ENCODE results near the gene HES6.
A peak's percentile ranks its signal among the peaks of the same experiment; 100 is the strongest.

HES6 gene, protein sequence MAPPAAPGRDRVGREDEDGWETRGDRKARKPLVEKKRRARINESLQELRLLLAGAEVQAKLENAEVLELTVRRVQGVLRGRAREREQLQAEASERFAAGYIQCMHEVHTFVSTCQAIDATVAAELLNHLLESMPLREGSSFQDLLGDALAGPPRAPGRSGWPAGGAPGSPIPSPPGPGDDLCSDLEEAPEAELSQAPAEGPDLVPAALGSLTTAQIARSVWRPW

DNA sequence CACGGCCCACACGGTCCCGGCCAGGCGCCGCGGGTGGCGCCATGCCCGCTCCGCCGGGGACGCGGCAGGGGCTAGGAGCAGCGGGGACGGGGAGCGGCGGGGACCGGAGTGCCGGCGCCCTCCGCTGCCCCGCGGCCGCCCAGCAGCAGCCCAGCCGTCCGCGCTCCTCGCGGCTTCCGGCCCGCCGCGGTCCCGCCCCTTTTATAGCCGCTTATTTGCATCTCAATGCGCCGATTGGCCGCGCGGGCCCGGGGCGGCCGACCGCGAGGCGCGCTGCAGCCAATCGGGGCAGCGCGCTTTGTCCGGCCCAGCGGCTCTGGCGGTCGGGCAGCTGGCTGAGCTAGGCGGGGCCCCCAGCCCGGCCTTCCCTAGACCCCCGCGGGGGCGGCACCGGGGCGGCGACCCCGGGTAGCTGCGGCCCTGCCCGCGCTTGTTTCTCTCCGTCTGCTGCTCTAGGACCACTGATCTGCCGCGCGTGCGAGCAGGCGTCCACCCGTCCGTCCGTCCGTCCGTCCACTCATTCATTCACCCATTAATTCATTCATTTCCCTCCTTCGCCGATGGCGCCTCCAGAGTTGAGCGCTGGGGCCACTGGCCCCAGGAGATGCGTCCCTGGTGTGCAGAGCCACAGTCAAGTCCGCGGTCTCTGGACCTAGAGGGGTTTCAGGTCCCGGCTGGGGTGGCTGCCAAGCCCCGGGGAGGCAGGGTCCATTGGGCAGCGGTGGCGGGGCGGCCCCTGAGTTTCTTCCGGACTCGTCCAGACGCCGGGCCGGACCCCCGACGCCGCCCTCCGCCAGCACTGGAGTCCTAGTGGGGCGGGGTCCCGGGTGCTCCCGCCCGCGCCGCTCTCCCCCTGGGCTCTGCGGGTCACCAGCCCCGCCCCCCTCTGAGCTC, at the start of gene HES6:
Gene HES6, minus strand, starts transcription at position 176 of the 894 bp plus-strand sequence. Its CDS starts 133 bp downstream, at position 43.
- Histone ChIP-seq H3K27me3 (ENCODE audit: insufficient read depth, low read length, poor library complexity, severe bottlenecking) (no peaks in the 10 kb centered on the region), H3K9me3 (ENCODE audit: insufficient read depth, low read depth, low read length) (no peaks in the 10 kb centered on the region), H3K79me2 (ENCODE audit: insufficient read depth, low read length) (no peaks in the 10 kb centered on the region), H3K4me2 (ENCODE audit: low read depth, low read length, poor library complexity, severe bottlenecking) (peak within 1 kb of the TSS; percentile 78), H3K4me3 (ENCODE audit: low read length, poor library complexity, severe bottlenecking) (peak within 1 kb of the TSS; percentile 77), H3K9ac (ENCODE audit: low read depth, low read length, poor library complexity, severe bottlenecking) (peak within 1 kb of the TSS; percentile 57), H3K9me2 (replicated peaks; ENCODE audit: low read depth, low read length) (no peaks in the 10 kb centered on the region), H2AFZ (ENCODE audit: low read length) (peak within 1 kb of the TSS; percentile 81), H3F3A (ENCODE audit: low read depth) (no peaks in the 10 kb centered on the region), H4K20me1 (ENCODE audit: insufficient read depth, low read length, poor library complexity, severe bottlenecking) (no peaks in the 10 kb centered on the region), H3K4me1 (ENCODE audit: insufficient read depth, low read length, poor library complexity, severe bottlenecking) (peaks cover 19% of the 10 kb centered on the region), H3K36me3 (ENCODE audit: insufficient read depth, low read length) (no peaks in the 10 kb centered on the region)
- no peak for TF ChIP-seq EZH2phosphoT487 (IDR thresholded peaks at IDR 0.05; ENCODE audit: borderline replicate concordance)
- TF ChIP-seq, protein P1, sequence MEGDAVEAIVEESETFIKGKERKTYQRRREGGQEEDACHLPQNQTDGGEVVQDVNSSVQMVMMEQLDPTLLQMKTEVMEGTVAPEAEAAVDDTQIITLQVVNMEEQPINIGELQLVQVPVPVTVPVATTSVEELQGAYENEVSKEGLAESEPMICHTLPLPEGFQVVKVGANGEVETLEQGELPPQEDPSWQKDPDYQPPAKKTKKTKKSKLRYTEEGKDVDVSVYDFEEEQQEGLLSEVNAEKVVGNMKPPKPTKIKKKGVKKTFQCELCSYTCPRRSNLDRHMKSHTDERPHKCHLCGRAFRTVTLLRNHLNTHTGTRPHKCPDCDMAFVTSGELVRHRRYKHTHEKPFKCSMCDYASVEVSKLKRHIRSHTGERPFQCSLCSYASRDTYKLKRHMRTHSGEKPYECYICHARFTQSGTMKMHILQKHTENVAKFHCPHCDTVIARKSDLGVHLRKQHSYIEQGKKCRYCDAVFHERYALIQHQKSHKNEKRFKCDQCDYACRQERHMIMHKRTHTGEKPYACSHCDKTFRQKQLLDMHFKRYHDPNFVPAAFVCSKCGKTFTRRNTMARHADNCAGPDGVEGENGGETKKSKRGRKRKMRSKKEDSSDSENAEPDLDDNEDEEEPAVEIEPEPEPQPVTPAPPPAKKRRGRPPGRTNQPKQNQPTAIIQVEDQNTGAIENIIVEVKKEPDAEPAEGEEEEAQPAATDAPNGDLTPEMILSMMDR (conservative IDR thresholded peaks at IDR 0.05; ENCODE audit: low read length) = no peak

DNA sequence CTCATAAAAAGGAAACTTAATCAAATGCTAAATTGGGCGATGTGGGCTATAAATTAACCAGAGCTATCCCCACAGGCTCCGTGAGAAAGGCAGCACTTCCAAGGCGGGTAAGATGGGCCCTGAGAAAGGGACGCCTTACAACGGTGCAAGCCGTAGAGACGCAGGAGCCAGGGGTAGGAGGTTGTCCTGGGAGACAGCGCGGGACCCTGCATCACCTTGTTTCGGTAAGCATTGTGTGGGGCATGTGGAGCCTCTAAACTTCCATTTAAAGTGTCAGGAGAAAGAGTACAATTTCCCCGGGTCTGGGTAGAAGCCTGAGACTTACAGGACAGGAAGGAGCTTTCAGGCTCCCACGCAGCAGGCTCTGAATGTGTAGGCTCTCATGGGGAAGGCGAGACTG, 49.7 kb upstream of the HES6 start:
- TF ChIP-seq, protein P1 (conservative IDR thresholded peaks at IDR 0.05; ENCODE audit: low read length) = no peak
- TF ChIP-seq EZH2phosphoT487 (IDR thresholded peaks at IDR 0.05; ENCODE audit: borderline replicate concordance) = no peak
- H3K27me3 ChIP-seq (ENCODE audit: insufficient read depth, low read length, poor library complexity, severe bottlenecking) = no peaks in the 10 kb centered on the region
- peaks cover 40% of the 10 kb centered on the region for H3K4me1 ChIP-seq (ENCODE audit: insufficient read depth, low read length, poor library complexity, severe bottlenecking)

DNA sequence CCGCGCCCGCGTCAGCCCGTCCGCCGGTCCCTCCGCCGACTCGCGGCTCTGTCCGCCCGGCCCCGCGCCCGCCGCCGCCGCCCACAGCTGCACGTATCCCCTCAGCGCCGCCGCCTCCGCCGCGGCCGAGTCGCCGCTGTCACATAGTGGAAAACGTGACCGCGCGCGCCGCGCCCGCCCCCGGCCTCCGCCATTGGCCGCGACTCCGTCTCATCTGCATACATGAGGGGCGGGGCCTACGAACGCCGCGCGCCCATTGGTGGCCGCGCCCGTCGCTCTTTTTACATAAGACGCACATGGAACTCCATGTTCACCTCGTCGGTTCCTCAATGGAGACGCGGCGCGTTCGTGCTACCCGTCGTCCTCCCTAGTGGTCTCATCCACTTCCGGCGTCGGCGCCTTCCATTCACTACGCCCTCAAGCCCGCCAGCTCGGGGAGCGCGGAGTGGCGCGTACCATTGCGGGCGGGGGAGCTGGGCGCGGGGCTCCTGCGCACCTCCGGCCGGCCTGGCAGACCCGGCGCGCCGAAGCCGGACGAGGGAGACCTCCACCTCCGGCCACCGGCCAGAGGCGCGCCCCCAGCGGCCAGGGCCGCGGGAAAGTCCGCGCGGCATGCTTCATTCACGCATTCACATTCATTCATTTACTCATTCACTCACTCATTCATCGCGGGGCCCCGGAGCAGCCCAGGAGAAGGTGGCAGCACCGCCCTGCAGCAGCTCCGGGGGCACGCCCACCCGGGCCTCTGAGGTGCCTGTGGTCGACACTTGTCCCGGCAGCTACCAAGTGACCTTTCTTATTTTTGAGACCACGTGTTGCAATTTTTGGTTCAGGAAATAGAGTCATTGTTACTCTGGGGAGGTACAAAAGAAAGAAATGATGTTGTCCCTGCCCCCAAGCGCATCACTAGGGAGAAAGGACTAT, 49.1 kb upstream of the HES6 start:
- no peaks in the 10 kb centered on the region for H3K27me3 ChIP-seq (ENCODE audit: insufficient read depth, low read length, poor library complexity, severe bottlenecking)
- H3K4me2 ChIP-seq (ENCODE audit: low read depth, low read length, poor library complexity, severe bottlenecking) = peak overlapping the region; percentile 84
- TF ChIP-seq, protein P1 (conservative IDR thresholded peaks at IDR 0.05; ENCODE audit: low read length) = peak; percentile 10; the same call in 1 of the 2 replicates
- no peak for TF ChIP-seq EZH2phosphoT487 (IDR thresholded peaks at IDR 0.05; ENCODE audit: borderline replicate concordance)
- no peaks in the 10 kb centered on the region for H3K9me2 ChIP-seq (replicated peaks; ENCODE audit: low read depth, low read length)
- peak overlapping the region; percentile 75 for H3K4me3 ChIP-seq (ENCODE audit: low read length, poor library complexity, severe bottlenecking)
- peak overlapping the region; percentile 77 for H3K9ac ChIP-seq (ENCODE audit: low read depth, low read length, poor library complexity, severe bottlenecking)
- peak overlapping the region; percentile 98 for H2AFZ ChIP-seq (ENCODE audit: low read length)
- H3K79me2 ChIP-seq (ENCODE audit: insufficient read depth, low read length) = peaks cover 40% of the 10 kb centered on the region
- peaks cover 43% of the 10 kb centered on the region for H3K4me1 ChIP-seq (ENCODE audit: insufficient read depth, low read length, poor library complexity, severe bottlenecking)
- H3K9me3 ChIP-seq (ENCODE audit: insufficient read depth, low read depth, low read length) = no peaks in the 10 kb centered on the region
- H3K36me3 ChIP-seq (ENCODE audit: insufficient read depth, low read length) = no peaks in the 10 kb centered on the region
- peaks cover 21% of the 10 kb centered on the region for H4K20me1 ChIP-seq (ENCODE audit: insufficient read depth, low read length, poor library complexity, severe bottlenecking)
- H3F3A ChIP-seq (ENCODE audit: low read depth) = no peaks in the 10 kb centered on the region

More for the DNA sequence above, 49.7 kb upstream of the HES6 start:
- Histone ChIP-seq H3K79me2 (ENCODE audit: insufficient read depth, low read length) (peaks cover 35% of the 10 kb centered on the region), H3F3A (ENCODE audit: low read depth) (no peaks in the 10 kb centered on the region), H3K9me2 (replicated peaks; ENCODE audit: low read depth, low read length) (no peaks in the 10 kb centered on the region), H3K4me3 (ENCODE audit: low read length, poor library complexity, severe bottlenecking) (peak overlapping the region; percentile 75), H3K9me3 (ENCODE audit: insufficient read depth, low read depth, low read length) (no peaks in the 10 kb centered on the region), H3K36me3 (ENCODE audit: insufficient read depth, low read length) (no peaks in the 10 kb centered on the region), H2AFZ (ENCODE audit: low read length) (peak overlapping the region; percentile 98), H3K9ac (ENCODE audit: low read depth, low read length, poor library complexity, severe bottlenecking) (peak overlapping the region; percentile 77), H3K4me2 (ENCODE audit: low read depth, low read length, poor library complexity, severe bottlenecking) (peak overlapping the region; percentile 84), H4K20me1 (ENCODE audit: insufficient read depth, low read length, poor library complexity, severe bottlenecking) (peaks cover 21% of the 10 kb centered on the region)

Data from Loucy (cell line).